ENCODE measurements around the gene MARCHF10. TPM values are rescaled to one million over a fixed set of nuclear protein-coding genes. Genes with fewer than 3 reads are reported as not detected.

The MARCHF10 gene
- total and polyA plus RNA-seq, 2 of the 13 experiments (the other 11 are each of a cell fraction or from before 2014, with no cell fraction given), result not detected

DNA sequence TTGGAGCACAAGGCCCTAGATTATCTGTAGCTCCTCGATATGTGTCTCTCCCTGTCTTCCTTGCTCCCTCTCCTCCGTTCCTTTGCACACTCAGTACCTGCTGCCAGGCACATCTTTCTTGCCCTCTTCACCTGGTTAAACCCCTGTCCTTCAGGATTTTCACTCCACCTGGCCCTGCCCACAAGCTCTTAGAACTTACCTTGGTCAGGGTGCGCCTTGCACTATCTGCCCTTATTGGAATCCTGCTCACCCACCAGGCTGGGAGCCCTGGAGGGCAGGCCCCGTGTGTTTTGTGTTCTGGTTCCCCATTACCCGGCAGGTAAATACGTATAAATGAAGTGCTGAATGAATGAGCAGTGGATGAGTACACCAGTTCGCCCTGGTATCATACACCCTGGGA lies 54.6 kb downstream of the MARCHF10 start:
- WGBS (ENCODE audit: low lambda C conversion rate), result 32% methylated on average over 7 of the region's 7 CpGs
- no peaks in the 10 kb centered on the region for H3K79me2 ChIP-seq (ENCODE audit: insufficient read depth, low read length)
- in situ Hi-C loops (cut with HindIII; ENCODE audit: extremely low pct_ligation_motif_present, low pct_unique_long_range_greater_than_20kb) (no loop called here), intact Hi-C loops (cut with micrococcal nuclease; ENCODE audit: unreplicated experiment) (no loop called here)
- H3K9me3 ChIP-seq (ENCODE audit: low read length), result no peaks in the 10 kb centered on the region
- H3K4me2 ChIP-seq (ENCODE audit: low read depth, low read length), result no peak overlapping the region
- ATAC-seq (no peak), FAIRE-seq (no peak), DNase-seq (ENCODE audit: low spot score) (no peak)
- TF ChIP-seq CEBPG (CRISPR knock-in tag; IDR thresholded peaks at IDR 0.05), result no peak
- TF ChIP-seq, protein P1, sequence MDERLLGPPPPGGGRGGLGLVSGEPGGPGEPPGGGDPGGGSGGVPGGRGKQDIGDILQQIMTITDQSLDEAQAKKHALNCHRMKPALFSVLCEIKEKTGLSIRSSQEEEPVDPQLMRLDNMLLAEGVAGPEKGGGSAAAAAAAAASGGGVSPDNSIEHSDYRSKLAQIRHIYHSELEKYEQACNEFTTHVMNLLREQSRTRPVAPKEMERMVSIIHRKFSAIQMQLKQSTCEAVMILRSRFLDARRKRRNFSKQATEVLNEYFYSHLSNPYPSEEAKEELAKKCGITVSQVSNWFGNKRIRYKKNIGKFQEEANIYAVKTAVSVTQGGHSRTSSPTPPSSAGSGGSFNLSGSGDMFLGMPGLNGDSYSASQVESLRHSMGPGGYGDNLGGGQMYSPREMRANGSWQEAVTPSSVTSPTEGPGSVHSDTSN (CRISPR knock-in tag; IDR thresholded peaks at IDR 0.05), result no peak
- H3K4me1 ChIP-seq (ENCODE audit: insufficient read depth, low read length), result no peaks in the 10 kb centered on the region
- H3K27me3 ChIP-seq (ENCODE audit: control insufficient read depth in 1 of 2, insufficient read depth in 2 of 2, low read length in 2 of 2), result peaks cover 8 to 68% of the 10 kb centered on the region in 2 experiments
- no peak overlapping the region for H3K4me3 ChIP-seq (replicated peaks in 1 of 3; ENCODE audit: insufficient read depth in 1 of 3, low read depth in 2 of 3, low read length in 3 of 3)
- CTCF ChIA-PET (ENCODE audit: low intra/inter-chr PET ratio, low total read pairs), result no interaction called here
- no peak overlapping the region for H3K9ac ChIP-seq (ENCODE audit: insufficient read depth, low read depth, low read length)
- POLR2A ChIA-PET, result no interaction called here
- no peaks in the 10 kb centered on the region for H3K36me3 ChIP-seq (replicated peaks in 1 of 2; ENCODE audit: control insufficient read depth in 1 of 2, insufficient read depth in 2 of 2, low read length in 2 of 2)
- BruUV-seq (replicated peaks), result no TSS peak
- H2AFZ ChIP-seq (ENCODE audit: low read length), result no peak overlapping the region
- no peak overlapping the region for H3K27ac ChIP-seq (ENCODE audit: extremely low read length, insufficient read depth, low read length)
- H4K20me1 ChIP-seq (ENCODE audit: insufficient read depth, low read length), result no peaks in the 10 kb centered on the region

DNA sequence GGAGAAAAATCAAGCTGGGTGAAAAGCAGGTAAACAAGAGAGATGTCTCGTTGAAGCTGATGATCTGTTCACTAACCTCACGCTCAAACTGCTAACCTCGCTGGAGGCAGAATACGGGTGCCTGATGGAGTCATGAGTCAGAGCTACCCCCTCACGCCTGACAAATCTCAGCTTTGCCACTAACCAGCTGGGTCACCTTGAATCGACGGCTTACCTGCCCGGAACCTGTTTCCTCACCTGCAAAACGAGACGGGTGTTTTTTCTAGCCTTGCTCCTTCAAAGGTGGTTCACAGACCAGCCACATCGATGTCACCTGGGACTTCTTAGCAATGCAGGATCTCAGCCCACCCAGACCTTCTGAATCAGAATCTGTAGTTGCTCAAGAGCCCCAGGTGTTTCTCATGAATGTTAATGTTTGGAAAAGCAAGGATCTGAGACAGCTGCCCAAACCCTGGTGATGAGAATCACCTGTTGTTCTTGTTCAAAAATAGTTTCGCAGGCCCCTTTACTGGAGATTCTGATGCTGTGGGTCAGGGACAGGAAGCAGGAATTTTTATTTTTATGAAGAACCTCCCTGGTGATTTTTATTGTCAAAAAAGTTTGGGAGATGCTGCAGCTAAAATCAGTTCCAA lies 56.9 kb downstream of the MARCHF10 start:
- in situ Hi-C loops (cut with HindIII; ENCODE audit: extremely low pct_ligation_motif_present, low pct_unique_long_range_greater_than_20kb), result no loop called here
- H3K4me1 ChIP-seq (ENCODE audit: insufficient read depth, low read length), result no peaks in the 10 kb centered on the region
- H4K20me1 ChIP-seq (ENCODE audit: insufficient read depth, low read length), result no peaks in the 10 kb centered on the region
- intact Hi-C loops (cut with micrococcal nuclease; ENCODE audit: unreplicated experiment), result no loop called here
- TF ChIP-seq PCBP2 (optimal IDR thresholded peaks at IDR 0.05; ENCODE audit: low read depth, low read length, poor library complexity, severe bottlenecking), result no peak
- no peak for TF ChIP-seq ZFP36 (IDR thresholded peaks at IDR 0.05; ENCODE audit: borderline replicate concordance, low read depth, low read length, partially characterized antibody)
- no peak for TF ChIP-seq CREM (IDR thresholded peaks at IDR 0.05)
- no peak for TF ChIP-seq CREM (CRISPR knock-in tag; IDR thresholded peaks at IDR 0.05)
- TF ChIP-seq, protein P2, sequence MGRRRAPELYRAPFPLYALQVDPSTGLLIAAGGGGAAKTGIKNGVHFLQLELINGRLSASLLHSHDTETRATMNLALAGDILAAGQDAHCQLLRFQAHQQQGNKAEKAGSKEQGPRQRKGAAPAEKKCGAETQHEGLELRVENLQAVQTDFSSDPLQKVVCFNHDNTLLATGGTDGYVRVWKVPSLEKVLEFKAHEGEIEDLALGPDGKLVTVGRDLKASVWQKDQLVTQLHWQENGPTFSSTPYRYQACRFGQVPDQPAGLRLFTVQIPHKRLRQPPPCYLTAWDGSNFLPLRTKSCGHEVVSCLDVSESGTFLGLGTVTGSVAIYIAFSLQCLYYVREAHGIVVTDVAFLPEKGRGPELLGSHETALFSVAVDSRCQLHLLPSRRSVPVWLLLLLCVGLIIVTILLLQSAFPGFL (CRISPR knock-in tag; IDR thresholded peaks at IDR 0.05), result no peak
- no peak for TF ChIP-seq TBP (CRISPR knock-in tag; IDR thresholded peaks at IDR 0.05)
- no peak for TF ChIP-seq RXRB (CRISPR knock-in tag; IDR thresholded peaks at IDR 0.05; ENCODE audit: borderline replicate concordance)
- TF ChIP-seq, protein P3, sequence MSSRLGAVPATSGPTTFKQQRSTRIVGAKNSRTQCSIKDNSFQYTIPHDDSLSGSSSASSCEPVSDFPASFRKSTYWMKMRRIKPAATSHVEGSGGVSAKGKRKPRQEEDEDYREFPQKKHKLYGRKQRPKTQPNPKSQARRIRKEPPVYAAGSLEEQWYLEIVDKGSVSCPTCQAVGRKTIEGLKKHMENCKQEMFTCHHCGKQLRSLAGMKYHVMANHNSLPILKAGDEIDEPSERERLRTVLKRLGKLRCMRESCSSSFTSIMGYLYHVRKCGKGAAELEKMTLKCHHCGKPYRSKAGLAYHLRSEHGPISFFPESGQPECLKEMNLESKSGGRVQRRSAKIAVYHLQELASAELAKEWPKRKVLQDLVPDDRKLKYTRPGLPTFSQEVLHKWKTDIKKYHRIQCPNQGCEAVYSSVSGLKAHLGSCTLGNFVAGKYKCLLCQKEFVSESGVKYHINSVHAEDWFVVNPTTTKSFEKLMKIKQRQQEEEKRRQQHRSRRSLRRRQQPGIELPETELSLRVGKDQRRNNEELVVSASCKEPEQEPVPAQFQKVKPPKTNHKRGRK (CRISPR knock-in tag; IDR thresholded peaks at IDR 0.05), result no peak
- no peak overlapping the region for H3K4me2 ChIP-seq (ENCODE audit: low read depth, low read length)
- POLR2A ChIA-PET, result no interaction called here
- H3K9me3 ChIP-seq (ENCODE audit: low read length), result no peaks in the 10 kb centered on the region
- H3K27ac ChIP-seq (ENCODE audit: extremely low read length, insufficient read depth, low read length), result no peak overlapping the region
- ATAC-seq, result no peak
- WGBS (ENCODE audit: low lambda C conversion rate), result 28% methylated on average over 11 of the region's 12 CpGs
- FAIRE-seq, result no peak
- no peak overlapping the region for H3K4me3 ChIP-seq (replicated peaks in 1 of 3; ENCODE audit: insufficient read depth in 1 of 3, low read depth in 2 of 3, low read length in 3 of 3)
- no peak overlapping the region for H2AFZ ChIP-seq (ENCODE audit: low read length)
- H3K9ac ChIP-seq (ENCODE audit: insufficient read depth, low read depth, low read length), result no peak overlapping the region
- no peaks in the 10 kb centered on the region for H3K36me3 ChIP-seq (replicated peaks in 1 of 2; ENCODE audit: control insufficient read depth in 1 of 2, insufficient read depth in 2 of 2, low read length in 2 of 2)
- peaks cover 11 to 71% of the 10 kb centered on the region in 2 experiments; a peak in 4 of 5 replicates for H3K27me3 ChIP-seq (ENCODE audit: control insufficient read depth in 1 of 2, insufficient read depth in 2 of 2, low read length in 2 of 2)
- CTCF ChIA-PET (ENCODE audit: low intra/inter-chr PET ratio, low total read pairs), result no interaction called here
- no peak for DNase-seq (ENCODE audit: low spot score)
- no peaks in the 10 kb centered on the region for H3K79me2 ChIP-seq (ENCODE audit: insufficient read depth, low read length)
- BruUV-seq (replicated peaks), result no TSS peak
